ENCODE measurements around the gene OVAAL. TPM values are rescaled to one million over a fixed set of nuclear protein-coding genes. Genes with fewer than 3 reads are reported as not detected.

Gene OVAAL
- not detected for total RNA-seq

DNA sequence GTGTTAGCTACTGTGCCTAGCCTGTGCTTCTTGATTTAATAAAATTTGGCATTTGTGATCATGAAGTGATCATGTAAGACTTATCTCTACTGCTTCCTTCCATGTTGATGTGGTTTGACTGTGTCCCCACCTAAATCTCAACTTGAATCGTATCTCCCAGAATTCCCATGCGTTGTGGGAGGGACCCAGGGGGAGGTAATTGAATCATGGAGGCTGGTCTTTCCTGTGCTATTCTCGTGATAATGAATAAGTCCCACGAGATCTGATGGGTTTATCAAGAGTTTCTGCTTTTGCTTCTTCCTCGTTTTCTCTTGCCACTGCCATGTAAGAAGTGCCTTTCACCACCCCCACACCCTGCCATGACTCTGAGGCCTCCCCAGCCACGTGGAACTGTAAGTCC, at the start of gene OVAAL:
Gene OVAAL, plus strand, starts transcription at position 301 of the 400 bp plus-strand sequence.
- Histone ChIP-seq H3K9me3 (no peaks in the 10 kb centered on the region), H3K4me3 (no peak within 1 kb of the TSS), H3K36me3 (no peaks in the 10 kb centered on the region), H3K4me1 (ENCODE audit: control insufficient read depth in 1 of 2, low read depth in 2 of 2) (peaks cover 34 to 40% of the 10 kb centered on the region in 2 donors), H3K27ac (peak within 1 kb of the TSS; percentile 67 to 86), H3K27me3 (replicated peaks; ENCODE audit: insufficient read depth) (no peaks in the 10 kb centered on the region)
- no peak for ATAC-seq (ENCODE audit: insufficient number of reproducible peaks, low FRiP score, low read depth)
- TF ChIP-seq CTCF (IDR thresholded peaks at IDR 0.05) = no peak
- DNase-seq (ENCODE audit: low spot score) = no peak

- TF ChIP-seq CTCF (IDR thresholded peaks at IDR 0.05) = no peak
- H3K9me3 ChIP-seq = no peaks in the 10 kb centered on the region
- no peaks in the 10 kb centered on the region for H3K36me3 ChIP-seq
- no peak overlapping the region for H3K27ac ChIP-seq
- DNase-seq (ENCODE audit: low spot score) (no peak), ATAC-seq (ENCODE audit: insufficient number of reproducible peaks, low FRiP score, low read depth) (no peak)
- peaks cover 0 to 6% of the 10 kb centered on the region in 2 donors for H3K4me1 ChIP-seq (ENCODE audit: control insufficient read depth in 1 of 2, low read depth in 2 of 2)
- H3K27me3 ChIP-seq (replicated peaks; ENCODE audit: insufficient read depth) = no peaks in the 10 kb centered on the region
- no peak overlapping the region for H3K4me3 ChIP-seq
Measured at GRCh38 chr1:180510882-180511281, 47.9 kb upstream of the OVAAL start.

GRCh38 chr1:180513531-180513930, 45.2 kb upstream of the OVAAL start:
- DNase-seq (ENCODE audit: low spot score) = no peak
- no peak for ATAC-seq (ENCODE audit: insufficient number of reproducible peaks, low FRiP score, low read depth)
- Histone ChIP-seq H3K36me3 (no peaks in the 10 kb centered on the region), H3K9me3 (no peaks in the 10 kb centered on the region), H3K4me1 (ENCODE audit: control insufficient read depth in 1 of 2, low read depth in 2 of 2) (peaks cover 4 to 12% of the 10 kb centered on the region in 2 donors), H3K27ac (no peak overlapping the region), H3K27me3 (replicated peaks; ENCODE audit: insufficient read depth) (no peaks in the 10 kb centered on the region), H3K4me3 (no peak overlapping the region)
- TF ChIP-seq CTCF (IDR thresholded peaks at IDR 0.05) = no peak

DNA sequence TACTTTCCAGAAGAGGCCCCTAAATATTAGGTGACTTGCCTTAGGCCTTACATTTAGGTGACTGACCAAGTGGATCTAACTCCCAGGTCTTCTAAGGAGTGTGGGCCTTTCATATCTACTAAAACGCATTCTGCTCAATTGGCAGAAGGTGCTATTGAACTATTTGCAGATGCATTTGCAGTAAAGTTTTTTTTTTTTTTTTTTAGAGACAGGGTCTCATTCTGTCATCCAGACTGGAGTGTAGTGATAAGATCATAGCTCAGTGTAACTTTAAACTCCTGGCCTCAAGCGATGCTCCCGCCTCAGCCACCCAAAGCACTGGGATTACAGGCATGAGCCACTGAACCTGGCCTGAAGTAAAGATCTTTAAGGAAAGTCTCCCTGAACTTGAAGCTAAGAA, 43.4 kb upstream of the OVAAL start:
- no peak for ATAC-seq (ENCODE audit: insufficient number of reproducible peaks, low FRiP score, low read depth)
- Histone ChIP-seq H3K27me3 (replicated peaks; ENCODE audit: insufficient read depth) (no peaks in the 10 kb centered on the region), H3K4me3 (no peak overlapping the region), H3K4me1 (ENCODE audit: control insufficient read depth in 1 of 2, low read depth in 2 of 2) (peaks cover 4 to 12% of the 10 kb centered on the region in 2 donors), H3K27ac (no peak overlapping the region), H3K9me3 (no peaks in the 10 kb centered on the region), H3K36me3 (no peaks in the 10 kb centered on the region)
- DNase-seq (ENCODE audit: low spot score) = no peak
- no peak for TF ChIP-seq CTCF (IDR thresholded peaks at IDR 0.05)

- ATAC-seq (ENCODE audit: insufficient number of reproducible peaks, low FRiP score, low read depth) = peak; percentile 82
- H3K27me3 ChIP-seq (replicated peaks; ENCODE audit: insufficient read depth) = no peaks in the 10 kb centered on the region
- no peaks in the 10 kb centered on the region for H3K9me3 ChIP-seq
- no peaks in the 10 kb centered on the region for H3K36me3 ChIP-seq
- H3K4me1 ChIP-seq (ENCODE audit: control insufficient read depth in 1 of 2, low read depth in 2 of 2) = peaks cover 4 to 12% of the 10 kb centered on the region in 2 donors
- no peak overlapping the region for H3K4me3 ChIP-seq
- DNase-seq (ENCODE audit: low spot score) = no peak
- TF ChIP-seq CTCF (IDR thresholded peaks at IDR 0.05) = peak; percentile 75
- no peak overlapping the region for H3K27ac ChIP-seq
Measured at GRCh38 chr1:180515857-180516388, 42.8 kb upstream of the OVAAL start.

Data from thoracic aorta (tissue), 2 donors.